ENCODE results near the gene PRODH2. TPM values are rescaled to one million over a fixed set of nuclear protein-coding genes. Genes with fewer than 3 reads are reported as not detected.

Gene PRODH2
- polyA plus RNA-seq, 1 of the 3 experiments (the other 2 are of a cell fraction) = not detected

GRCh38 chr19:35775298-35776101, 37.1 kb downstream of the PRODH2 start, which contains the start of gene ARHGAP33 (continued):
- no peak for TF ChIP-seq REST (IDR thresholded peaks at IDR 0.05; ENCODE audit: low read depth, low read length)
- TF ChIP-seq MXI1 (IDR thresholded peaks at IDR 0.05; ENCODE audit: low read depth, low read length) = peak; percentile 86
- no peak for TF ChIP-seq JUND (IDR thresholded peaks at IDR 0.05)
- TF ChIP-seq IRF3 (IDR thresholded peaks at IDR 0.05; ENCODE audit: low read depth, low read length) = 0 out of 2 replicates have a peak, but pooled peaks have one; percentile 34
- peak; percentile 62; the same call in 1 of the 2 replicates for TF ChIP-seq SIN3A (IDR thresholded peaks at IDR 0.05; ENCODE audit: borderline replicate concordance, low read depth, low read length)
- no peak for TF ChIP-seq TCF12 (IDR thresholded peaks at IDR 0.05)
- no peak for TF ChIP-seq TAF1 (IDR thresholded peaks at IDR 0.05; ENCODE audit: borderline replicate concordance, low read depth, low read length)
- no peak for TF ChIP-seq RXRA (IDR thresholded peaks at IDR 0.05; ENCODE audit: borderline replicate concordance, low read depth)

GRCh38 chr19:35775046-35775297, 37.7 kb downstream of the PRODH2 start:
- Histone ChIP-seq H3K4me1 (ENCODE audit: control insufficient read depth in 1 of 2, insufficient read depth in 2 of 2, low read depth in 1 of 2, low read length in 1 of 2) (peaks cover 0 to 12% of the 10 kb centered on the region in 2 experiments; a peak in 2 of 4 replicates), H2AFZ (ENCODE audit: low read depth) (peak overlapping the region; percentile 76; the same call in 1 of the 2 replicates), H3K79me2 (ENCODE audit: insufficient read depth) (peaks cover 13% of the 10 kb centered on the region; the same call in 1 of the 2 replicates), H4K20me1 (ENCODE audit: insufficient read depth) (no peaks in the 10 kb centered on the region), H3K27me3 (ENCODE audit: insufficient read depth) (no peaks in the 10 kb centered on the region), H3K9me3 (no peaks in the 10 kb centered on the region), H3K27ac (ENCODE audit: low read depth in 2 of 2, low read length in 1 of 2) (no peak overlapping the region), H3K36me3 (replicated peaks in 1 of 2; ENCODE audit: control insufficient read depth in 1 of 2, insufficient read depth in 2 of 2, low read length in 1 of 2) (no peaks in the 10 kb centered on the region), H3K9ac (no peak overlapping the region), H3K4me2 (peak overlapping the region; percentile 90), H3K9me2 (no peaks in the 10 kb centered on the region), H3F3A (replicated peaks; ENCODE audit: insufficient read depth) (peaks cover 8% of the 10 kb centered on the region), H3K4me3 (ENCODE audit: low read depth in 2 of 2, low read length in 1 of 2) (peak overlapping the region; percentile 59 to 76)
- TF ChIP-seq TEAD4 (IDR thresholded peaks at IDR 0.05; ENCODE audit: borderline replicate concordance, insufficient read depth) (no peak), JUND (IDR thresholded peaks at IDR 0.05) (no peak), USF2 (IDR thresholded peaks at IDR 0.05; ENCODE audit: borderline replicate concordance, low read depth, low read length) (no peak), SMC3 (IDR thresholded peaks at IDR 0.05; ENCODE audit: low read depth, low read length) (no peak), MXI1 (IDR thresholded peaks at IDR 0.05; ENCODE audit: low read depth, low read length) (no peak), CHD2 (IDR thresholded peaks at IDR 0.05; ENCODE audit: low read length, partially characterized antibody) (no peak), GABPA (IDR thresholded peaks at IDR 0.05; ENCODE audit: low read depth) (no peak), MEF2A (IDR thresholded peaks at IDR 0.05; ENCODE audit: borderline replicate concordance, low read depth) (no peak), SIN3A (IDR thresholded peaks at IDR 0.05; ENCODE audit: borderline replicate concordance, low read depth, low read length) (no peak), EZH2phosphoT487 (IDR thresholded peaks at IDR 0.05; ENCODE audit: borderline replicate concordance, low read depth) (no peak), TCF12 (IDR thresholded peaks at IDR 0.05) (no peak), USF1 (IDR thresholded peaks at IDR 0.05; ENCODE audit: borderline replicate concordance, low read depth) (no peak), RXRA (IDR thresholded peaks at IDR 0.05; ENCODE audit: borderline replicate concordance, low read depth) (no peak), RCOR1 (IDR thresholded peaks at IDR 0.05; ENCODE audit: low read length) (no peak), POLR2AphosphoS5 (IDR thresholded peaks at IDR 0.05; ENCODE audit: low read depth, low read length) (no peak), GATA2 (CRISPR knock-in tag; IDR thresholded peaks at IDR 0.05) (no peak), CTCF (IDR thresholded peaks at IDR 0.05) (no peak), NRF1 (IDR thresholded peaks at IDR 0.05; ENCODE audit: low read depth, low read length) (no peak), MAX (IDR thresholded peaks at IDR 0.05; ENCODE audit: low read depth) (no peak)
- DNase-seq = no peak
- CTCF ChIA-PET = no interaction called here
- 4% methylated on average over 9 of the region's 9 CpGs for WGBS (ENCODE audit: low lambda C conversion rate)
- POLR2A ChIA-PET = no interaction called here

Data from SK-N-SH (cell line).